NCI-H2196 (cell line): ENCODE data around the gene AGBL4.
A peak's percentile ranks its signal among the peaks of the same experiment; 100 is the strongest.

Experiments
- DNase-seq: peaks from one replicate; lab custom pipeline; 2025; ENCODE audit not compliant: unreplicated experiment; lab: John Stamatoyannopoulos, UW

The AGBL4 gene

GRCh38 chr1:48741380-48741779 lies 1282.4 kb downstream of the AGBL4 start:
- DNase-seq, result peak; percentile 63

GRCh38 chr1:48740621-48741020 lies 1283.1 kb downstream of the AGBL4 start:
- no peak for DNase-seq

GRCh38 chr1:48739091-48739490 lies 1284.7 kb downstream of the AGBL4 start:
- no peak for DNase-seq

GRCh38 chr1:48738356-48738755 lies 1285.4 kb downstream of the AGBL4 start:
- DNase-seq, result no peak

- DNase-seq, result no peak
Measured at GRCh38 chr1:48735796-48736195, 1288.0 kb downstream of the AGBL4 start.

GRCh38 chr1:48730164-48730910 lies 1293.4 kb downstream of the AGBL4 start:
- no peak for DNase-seq

GRCh38 chr1:48728584-48728983 lies 1295.2 kb downstream of the AGBL4 start:
- DNase-seq, result no peak

- DNase-seq, result no peak
Measured at GRCh38 chr1:48726557-48727215, 1297.1 kb downstream of the AGBL4 start.

- no peak for DNase-seq
Measured at GRCh38 chr1:48726139-48726538, 1297.6 kb downstream of the AGBL4 start.

GRCh38 chr1:48725341-48726046 lies 1298.3 kb downstream of the AGBL4 start:
- no peak for DNase-seq

- no peak for DNase-seq
Measured at GRCh38 chr1:48720929-48721328, 1302.8 kb downstream of the AGBL4 start.

GRCh38 chr1:48718705-48719104 lies 1305.0 kb downstream of the AGBL4 start:
- no peak for DNase-seq

- no peak for DNase-seq
Measured at GRCh38 chr1:48718116-48718630, 1305.6 kb downstream of the AGBL4 start.

GRCh38 chr1:48717082-48717481 lies 1306.7 kb downstream of the AGBL4 start:
- no peak for DNase-seq

GRCh38 chr1:48715921-48716320 lies 1307.8 kb downstream of the AGBL4 start:
- no peak for DNase-seq

GRCh38 chr1:48710915-48711314 lies 1312.8 kb downstream of the AGBL4 start:
- DNase-seq, result no peak

GRCh38 chr1:48710318-48710717 lies 1313.4 kb downstream of the AGBL4 start:
- DNase-seq, result no peak

- no peak for DNase-seq
Measured at GRCh38 chr1:48704736-48705135, 1319.0 kb downstream of the AGBL4 start.

- no peak for DNase-seq
Measured at GRCh38 chr1:48701445-48701844, 1322.3 kb downstream of the AGBL4 start.

GRCh38 chr1:48697066-48697707 lies 1326.6 kb downstream of the AGBL4 start:
- peak; percentile 63 for DNase-seq

- DNase-seq, result no peak
Measured at GRCh38 chr1:48695161-48695560, 1328.6 kb downstream of the AGBL4 start.
